HepG2 (cell line): ENCODE measurements around the gene GPC2. TPM values are rescaled to one million over a fixed set of nuclear protein-coding genes. Genes with fewer than 3 reads are reported as not detected.
A peak's percentile ranks its signal among the peaks of the same experiment; 100 is the strongest.

ENCODE experiments used
- CHD4 ChIP-seq: fragments of 200-600 bp; sonication (generic); IDR thresholded peaks from 2 replicates; pipeline ENCODE4 v1.7.0; 2017; ENCODE audit warnings: mild to moderate bottlenecking, low read length, borderline replicate concordance
- GFI1 ChIP-seq: sonication (generic); formaldehyde crosslinking; IDR thresholded peaks from 2 replicates; pipeline ENCODE4 v1.5.0; 2020; ENCODE audit warnings: missing genetic modification reagents, mild to moderate bottlenecking, borderline replicate concordance
- GTF2F1 ChIP-seq: fragments of 150-350 bp; IDR thresholded peaks from 2 replicates; pipeline ENCODE4 v1.6.1; 2014; ENCODE audit warnings: low read length
- JDP2 ChIP-seq: sonication (generic); formaldehyde crosslinking; IDR thresholded peaks from 2 replicates; pipeline ENCODE4 v1.8.1; 2022; ENCODE audit warnings: missing genetic modification reagents, borderline replicate concordance
- KMT2B ChIP-seq: IDR thresholded peaks from 2 replicates; pipeline ENCODE4 v1.6.1; 2016; ENCODE audit warnings: missing genetic modification reagents, missing compliant biosample characterization
- NFKB2 ChIP-seq: sonication (generic); formaldehyde crosslinking; IDR thresholded peaks from 2 replicates; pipeline ENCODE4 v1.4.0; 2020; ENCODE audit warnings: missing genetic modification reagents, borderline replicate concordance
- NFKBIZ ChIP-seq: IDR thresholded peaks from 2 replicates; pipeline ENCODE4 v1.6.1; 2018; ENCODE audit warnings: missing genetic modification reagents, missing compliant biosample characterization
- NR2F6 ChIP-seq, 2 experiments: IDR thresholded peaks; 2 replicates each; pipeline ENCODE4 v1.6.1; 2016; ENCODE audit warnings: antibody characterized with exemption in 1 of 2, mild to moderate bottlenecking in 1 of 2
- PAWR ChIP-seq: sonication (generic); formaldehyde crosslinking; IDR thresholded peaks from 2 replicates; pipeline ENCODE4 v1.4.0; 2020; ENCODE audit warnings: missing genetic modification reagents, mild to moderate bottlenecking, borderline replicate concordance
- RARA ChIP-seq: IDR thresholded peaks from 2 replicates; pipeline ENCODE4 v1.6.1; 2016; ENCODE audit warnings: missing genetic modification reagents, missing compliant biosample characterization
- SATB2 ChIP-seq: sonication (generic); formaldehyde crosslinking; IDR thresholded peaks from 2 replicates; pipeline ENCODE4 v1.5.0; 2020; ENCODE audit warnings: missing genetic modification reagents
- ZMYM2 ChIP-seq: sonication (generic); formaldehyde crosslinking; IDR thresholded peaks from 2 replicates; pipeline ENCODE4 v1.8.0; 2022; ENCODE audit warnings: mild to moderate bottlenecking, missing genetic modification reagents
- ZNF121 ChIP-seq: sonication (generic); formaldehyde crosslinking; IDR thresholded peaks from 2 replicates; pipeline ENCODE4 v1.5.0; 2020; ENCODE audit warnings: mild to moderate bottlenecking, missing genetic modification reagents
- ZNF234 ChIP-seq: sonication (generic); formaldehyde crosslinking; conservative IDR thresholded peaks from 2 replicates; pipeline ENCODE4 v1.5.1; 2020; ENCODE audit warnings: mild to moderate bottlenecking, missing genetic modification reagents
- ZNF563 ChIP-seq: sonication (generic); formaldehyde crosslinking; IDR thresholded peaks from 2 replicates; pipeline ENCODE4 v1.8.0; 2022; ENCODE audit warnings: mild to moderate bottlenecking, moderate library complexity, missing genetic modification reagents
- ZNF781 ChIP-seq: sonication (generic); formaldehyde crosslinking; IDR thresholded peaks from 2 replicates; pipeline ENCODE4 v1.5.1; 2020; ENCODE audit warnings: borderline replicate concordance, mild to moderate bottlenecking, missing genetic modification reagents; ENCODE audit errors: not compliant biosample characterization
- polyA plus RNA-seq, 8 experiments: library from polyadenylated mRNA; depleted of rRNA in 3 of 8; stranded (reverse) in 7 of 8; unstranded in 1 of 8; fragments of >200 nt; fragmentation: Illumina TruSeq in 4 of 8; extraction: Trizol in 4 of 8; gene quantifications; 2 replicates each; pipeline versions ENCODE4 v1.2.1 to v1.2.3, GENCODE V29; 2011 to 2016; ENCODE audit warnings: low read depth in 4 of 8, missing spikeins in 1 of 8, mixed read lengths in 1 of 8; ENCODE audit not compliant: insufficient read depth in 1 of 8
- total RNA-seq, 5 experiments: library from RNA; depleted of rRNA; stranded (reverse); fragments of >200 nt; fragmentation: Illumina TruSeq; extraction: Trizol; gene quantifications; 2 replicates each; pipeline ENCODE4 v1.2.3, GENCODE V29; 2016; ENCODE audit warnings: low read depth in 1 of 5
- TF ChIP-seq, protein P1 (sequence below): sonication (generic); formaldehyde crosslinking; IDR thresholded peaks from 2 replicates; pipeline ENCODE4 v1.4.0; 2020; ENCODE audit warnings: missing genetic modification reagents
- TF ChIP-seq, protein P2 (sequence below): sonication (generic); formaldehyde crosslinking; IDR thresholded peaks from 2 replicates; pipeline ENCODE4 v1.8.0; 2022; ENCODE audit warnings: mild to moderate bottlenecking, missing genetic modification reagents; ENCODE audit not compliant: insufficient replicate concordance
- TF ChIP-seq, protein P3 (sequence below): sonication (generic); formaldehyde crosslinking; IDR thresholded peaks from 2 replicates; pipeline ENCODE4 v1.4.0; 2020; ENCODE audit warnings: missing genetic modification reagents
- TF ChIP-seq, protein P4 (sequence below): sonication (generic); formaldehyde crosslinking; IDR thresholded peaks from 2 replicates; pipeline ENCODE4 v1.5.0; 2020; ENCODE audit warnings: missing genetic modification reagents
- TF ChIP-seq, protein P5 (sequence below): sonication (generic); formaldehyde crosslinking; IDR thresholded peaks from 2 replicates; pipeline ENCODE4 v1.8.0; 2022; ENCODE audit warnings: mild to moderate bottlenecking, missing genetic modification reagents, borderline replicate concordance

The GPC2 gene
- total and polyA plus RNA-seq, 2 of the 13 experiments (the other 11 are each of a cell fraction or from before 2014, with no cell fraction given) = 0.64 to 0.78 TPM

DNA sequence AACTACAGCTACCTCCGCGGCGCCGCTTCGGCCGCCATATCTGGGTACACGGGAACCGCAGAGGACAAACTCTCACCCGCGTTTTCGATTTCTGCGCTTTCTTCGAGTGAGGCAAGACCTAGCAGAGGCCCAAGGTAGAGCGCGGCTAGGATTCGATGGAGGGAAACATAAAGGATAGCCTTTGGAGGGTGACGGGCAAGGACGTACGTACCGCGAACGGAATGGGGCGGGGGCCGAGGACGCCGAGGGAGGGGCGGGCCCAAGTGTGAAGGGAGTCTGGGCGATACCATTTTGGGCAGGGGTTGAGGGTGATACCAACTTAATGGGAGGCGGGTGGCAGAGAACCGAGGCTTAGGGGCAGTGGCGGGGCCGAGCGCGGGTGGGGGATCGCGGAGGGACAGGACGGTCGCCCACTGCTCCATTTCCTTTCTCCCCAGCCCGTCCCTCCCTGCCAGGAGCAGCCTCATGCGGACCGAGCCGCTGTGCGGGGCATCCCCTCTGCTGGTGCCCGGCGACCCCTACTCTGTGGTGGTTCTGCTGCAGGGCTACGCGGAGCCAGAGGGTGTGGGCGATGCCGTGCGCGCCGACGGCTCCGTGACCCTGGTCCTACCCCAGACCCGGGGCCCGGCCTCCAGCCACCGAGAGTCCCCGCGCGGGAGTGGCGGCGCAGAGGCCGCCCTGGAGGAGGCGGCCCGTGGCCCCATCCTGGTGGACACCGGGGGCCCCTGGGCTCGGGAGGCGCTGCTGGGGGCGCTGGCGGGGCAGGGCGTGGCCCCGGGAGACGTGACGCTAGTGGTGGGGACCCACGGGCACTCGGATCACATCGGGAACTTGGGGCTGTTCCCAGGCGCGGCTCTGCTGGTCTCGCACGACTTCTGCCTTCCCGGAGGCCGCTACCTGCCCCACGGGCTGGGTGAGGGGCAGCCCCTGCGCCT lies 50.0 kb downstream of the GPC2 start, which contains the start of gene MBLAC1 (continued):
- TF ChIP-seq, protein P1, sequence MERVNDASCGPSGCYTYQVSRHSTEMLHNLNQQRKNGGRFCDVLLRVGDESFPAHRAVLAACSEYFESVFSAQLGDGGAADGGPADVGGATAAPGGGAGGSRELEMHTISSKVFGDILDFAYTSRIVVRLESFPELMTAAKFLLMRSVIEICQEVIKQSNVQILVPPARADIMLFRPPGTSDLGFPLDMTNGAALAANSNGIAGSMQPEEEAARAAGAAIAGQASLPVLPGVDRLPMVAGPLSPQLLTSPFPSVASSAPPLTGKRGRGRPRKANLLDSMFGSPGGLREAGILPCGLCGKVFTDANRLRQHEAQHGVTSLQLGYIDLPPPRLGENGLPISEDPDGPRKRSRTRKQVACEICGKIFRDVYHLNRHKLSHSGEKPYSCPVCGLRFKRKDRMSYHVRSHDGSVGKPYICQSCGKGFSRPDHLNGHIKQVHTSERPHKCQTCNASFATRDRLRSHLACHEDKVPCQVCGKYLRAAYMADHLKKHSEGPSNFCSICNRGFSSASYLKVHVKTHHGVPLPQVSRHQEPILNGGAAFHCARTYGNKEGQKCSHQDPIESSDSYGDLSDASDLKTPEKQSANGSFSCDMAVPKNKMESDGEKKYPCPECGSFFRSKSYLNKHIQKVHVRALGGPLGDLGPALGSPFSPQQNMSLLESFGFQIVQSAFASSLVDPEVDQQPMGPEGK (CRISPR knock-in tag) = peak; percentile 84
- TF ChIP-seq, protein P2, sequence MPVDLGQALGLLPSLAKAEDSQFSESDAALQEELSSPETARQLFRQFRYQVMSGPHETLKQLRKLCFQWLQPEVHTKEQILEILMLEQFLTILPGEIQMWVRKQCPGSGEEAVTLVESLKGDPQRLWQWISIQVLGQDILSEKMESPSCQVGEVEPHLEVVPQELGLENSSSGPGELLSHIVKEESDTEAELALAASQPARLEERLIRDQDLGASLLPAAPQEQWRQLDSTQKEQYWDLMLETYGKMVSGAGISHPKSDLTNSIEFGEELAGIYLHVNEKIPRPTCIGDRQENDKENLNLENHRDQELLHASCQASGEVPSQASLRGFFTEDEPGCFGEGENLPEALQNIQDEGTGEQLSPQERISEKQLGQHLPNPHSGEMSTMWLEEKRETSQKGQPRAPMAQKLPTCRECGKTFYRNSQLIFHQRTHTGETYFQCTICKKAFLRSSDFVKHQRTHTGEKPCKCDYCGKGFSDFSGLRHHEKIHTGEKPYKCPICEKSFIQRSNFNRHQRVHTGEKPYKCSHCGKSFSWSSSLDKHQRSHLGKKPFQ (CRISPR knock-in tag) = no peak
- TF ChIP-seq NFKB2 (no peak), NFKBIZ (no peak), NR2F6 (IDR thresholded peaks at IDR 0.05) (0 out of 2 replicates have a peak, but pooled peaks have one; percentile 9), NR2F6 (CRISPR knock-in tag; IDR thresholded peaks at IDR 0.05) (no peak), ZNF234 (no peak; the same call in 1 of the 2 replicates), SATB2 (0 out of 2 replicates have a peak, but pooled peaks have one; percentile 41), ZNF563 (CRISPR knock-in tag) (peak; percentile 66; the same call in 1 of the 2 replicates), PAWR (no peak), JDP2 (0 out of 2 replicates have a peak, but pooled peaks have one; percentile 18), GFI1 (no peak; the same call in 1 of the 2 replicates), ZMYM2 (no peak), KMT2B (CRISPR knock-in tag) (peak; percentile 80), CHD4 (no peak), RARA (CRISPR knock-in tag) (0 out of 2 replicates have a peak, but pooled peaks have one; percentile 6), ZNF781 (no peak), ZNF121 (CRISPR knock-in tag) (no peak), GTF2F1 (no peak)
- TF ChIP-seq, protein P3, sequence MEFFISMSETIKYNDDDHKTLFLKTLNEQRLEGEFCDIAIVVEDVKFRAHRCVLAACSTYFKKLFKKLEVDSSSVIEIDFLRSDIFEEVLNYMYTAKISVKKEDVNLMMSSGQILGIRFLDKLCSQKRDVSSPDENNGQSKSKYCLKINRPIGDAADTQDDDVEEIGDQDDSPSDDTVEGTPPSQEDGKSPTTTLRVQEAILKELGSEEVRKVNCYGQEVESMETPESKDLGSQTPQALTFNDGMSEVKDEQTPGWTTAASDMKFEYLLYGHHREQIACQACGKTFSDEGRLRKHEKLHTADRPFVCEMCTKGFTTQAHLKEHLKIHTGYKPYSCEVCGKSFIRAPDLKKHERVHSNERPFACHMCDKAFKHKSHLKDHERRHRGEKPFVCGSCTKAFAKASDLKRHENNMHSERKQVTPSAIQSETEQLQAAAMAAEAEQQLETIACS (CRISPR knock-in tag) = peak; percentile 55; the same call in 1 of the 2 replicates
- TF ChIP-seq, protein P4, sequence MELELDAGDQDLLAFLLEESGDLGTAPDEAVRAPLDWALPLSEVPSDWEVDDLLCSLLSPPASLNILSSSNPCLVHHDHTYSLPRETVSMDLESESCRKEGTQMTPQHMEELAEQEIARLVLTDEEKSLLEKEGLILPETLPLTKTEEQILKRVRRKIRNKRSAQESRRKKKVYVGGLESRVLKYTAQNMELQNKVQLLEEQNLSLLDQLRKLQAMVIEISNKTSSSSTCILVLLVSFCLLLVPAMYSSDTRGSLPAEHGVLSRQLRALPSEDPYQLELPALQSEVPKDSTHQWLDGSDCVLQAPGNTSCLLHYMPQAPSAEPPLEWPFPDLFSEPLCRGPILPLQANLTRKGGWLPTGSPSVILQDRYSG = no peak; the same call in 1 of the 2 replicates
- TF ChIP-seq, protein P5, sequence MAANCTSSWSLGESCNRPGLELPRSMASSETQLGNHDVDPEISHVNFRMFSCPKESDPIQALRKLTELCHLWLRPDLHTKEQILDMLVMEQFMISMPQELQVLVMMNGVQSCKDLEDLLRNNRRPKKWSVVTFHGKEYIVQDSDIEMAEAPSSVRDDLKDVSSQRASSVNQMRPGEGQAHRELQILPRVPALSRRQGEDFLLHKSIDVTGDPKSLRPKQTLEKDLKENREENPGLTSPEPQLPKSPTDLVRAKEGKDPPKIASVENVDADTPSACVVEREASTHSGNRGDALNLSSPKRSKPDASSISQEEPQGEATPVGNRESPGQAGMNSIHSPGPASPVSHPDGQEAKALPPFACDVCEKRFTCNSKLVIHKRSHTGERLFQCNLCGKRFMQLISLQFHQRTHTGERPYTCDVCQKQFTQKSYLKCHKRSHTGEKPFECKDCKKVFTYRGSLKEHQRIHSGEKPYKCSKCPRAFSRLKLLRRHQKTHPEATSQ (CRISPR knock-in tag) = no peak
